C4-2B (cell line): ENCODE data around the gene LIPK.
"Not testable (repeated sequence)": the region's sequence is repeated elsewhere in the genome, so short reads cannot be mapped to it uniquely, and the experiment has no call there.

ENCODE experiments used
- H3K27ac ChIP-seq: fragments of 450-650 bp; 2 replicates; pipeline ENCODE4 v1.5.1; 2017
- ZFX ChIP-seq: fragments of 450-650 bp; IDR thresholded peaks from 2 replicates; pipeline ENCODE4 v1.6.1; 2017
- TF ChIP-seq, protein P1 (sequence below): fragments of 450-650 bp; conservative IDR thresholded peaks from 2 replicates; pipeline ENCODE4 v1.5.1; 2017; ENCODE audit warnings: mild to moderate bottlenecking

LIPK gene

DNA sequence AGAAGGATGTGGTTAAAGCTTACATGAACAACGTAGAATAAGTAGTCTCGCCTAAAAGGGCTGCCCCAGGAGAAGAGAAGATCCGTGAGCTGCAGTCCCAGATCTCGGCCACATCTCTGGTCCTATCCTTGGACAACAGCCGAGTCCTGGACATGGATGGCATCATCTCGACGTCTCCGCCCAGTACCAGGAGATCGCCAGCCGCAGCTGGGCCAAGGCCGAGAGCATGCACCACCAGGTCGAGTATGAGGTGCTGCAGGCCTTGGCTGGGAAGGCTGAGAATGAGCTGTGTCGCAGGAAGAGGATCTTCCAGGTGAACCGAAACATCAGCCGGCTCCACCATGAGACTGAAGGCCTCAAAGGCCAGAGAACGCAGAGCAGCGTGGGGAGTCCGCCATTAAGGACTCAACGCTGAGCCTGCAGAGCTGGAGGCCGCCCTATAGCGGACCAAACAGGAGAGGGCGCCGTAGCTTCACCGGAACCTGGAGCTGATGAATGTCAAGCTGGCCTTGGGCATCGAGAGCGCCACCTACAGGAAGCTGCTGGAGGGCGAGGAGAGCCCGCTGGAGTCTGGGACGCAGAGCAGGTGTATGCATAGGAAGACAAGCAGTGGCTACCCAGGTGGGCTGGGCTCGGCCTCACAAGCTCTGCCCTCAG is 22.2 kb downstream of the LIPK start:
- TF ChIP-seq, protein P1, sequence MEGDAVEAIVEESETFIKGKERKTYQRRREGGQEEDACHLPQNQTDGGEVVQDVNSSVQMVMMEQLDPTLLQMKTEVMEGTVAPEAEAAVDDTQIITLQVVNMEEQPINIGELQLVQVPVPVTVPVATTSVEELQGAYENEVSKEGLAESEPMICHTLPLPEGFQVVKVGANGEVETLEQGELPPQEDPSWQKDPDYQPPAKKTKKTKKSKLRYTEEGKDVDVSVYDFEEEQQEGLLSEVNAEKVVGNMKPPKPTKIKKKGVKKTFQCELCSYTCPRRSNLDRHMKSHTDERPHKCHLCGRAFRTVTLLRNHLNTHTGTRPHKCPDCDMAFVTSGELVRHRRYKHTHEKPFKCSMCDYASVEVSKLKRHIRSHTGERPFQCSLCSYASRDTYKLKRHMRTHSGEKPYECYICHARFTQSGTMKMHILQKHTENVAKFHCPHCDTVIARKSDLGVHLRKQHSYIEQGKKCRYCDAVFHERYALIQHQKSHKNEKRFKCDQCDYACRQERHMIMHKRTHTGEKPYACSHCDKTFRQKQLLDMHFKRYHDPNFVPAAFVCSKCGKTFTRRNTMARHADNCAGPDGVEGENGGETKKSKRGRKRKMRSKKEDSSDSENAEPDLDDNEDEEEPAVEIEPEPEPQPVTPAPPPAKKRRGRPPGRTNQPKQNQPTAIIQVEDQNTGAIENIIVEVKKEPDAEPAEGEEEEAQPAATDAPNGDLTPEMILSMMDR: peak; percentile 31
- TF ChIP-seq ZFX: no peak
- H3K27ac ChIP-seq: no peak overlapping the region

- no peak for TF ChIP-seq ZFX
- TF ChIP-seq, protein P1: no peak
- H3K27ac ChIP-seq: no peak overlapping the region
Measured at GRCh38 chr10:88730864-88731263, 24.8 kb downstream of the LIPK start.

DNA sequence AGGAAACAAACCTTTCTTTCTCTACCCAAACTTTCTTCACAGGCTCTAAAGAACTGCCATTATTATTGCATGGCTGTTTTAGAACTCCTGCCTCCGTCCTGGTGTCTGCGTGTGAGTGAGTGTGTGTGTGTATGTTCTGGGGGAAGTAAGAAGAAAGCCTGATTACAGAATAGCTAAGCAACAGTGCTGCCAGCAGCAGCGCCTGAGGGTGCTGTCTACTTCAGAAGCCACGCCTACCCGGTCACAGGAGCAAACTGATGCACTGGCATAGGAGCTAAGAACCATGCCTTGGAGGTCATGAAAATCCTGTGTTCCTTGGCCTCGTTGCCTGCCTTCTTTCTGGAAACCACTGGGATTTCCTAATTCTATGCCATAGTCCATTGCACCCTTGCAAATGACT is 25.2 kb downstream of the LIPK start:
- TF ChIP-seq, protein P1: no peak
- TF ChIP-seq ZFX: no peak
- no peak overlapping the region for H3K27ac ChIP-seq

GRCh38 chr10:88733215-88733614 is 27.2 kb downstream of the LIPK start:
- no peak overlapping the region for H3K27ac ChIP-seq
- TF ChIP-seq, protein P1: no peak
- TF ChIP-seq ZFX: no peak

GRCh38 chr10:88735661-88736060 is 29.6 kb downstream of the LIPK start:
- H3K27ac ChIP-seq: no peak overlapping the region
- no peak for TF ChIP-seq ZFX
- TF ChIP-seq, protein P1: no peak

DNA sequence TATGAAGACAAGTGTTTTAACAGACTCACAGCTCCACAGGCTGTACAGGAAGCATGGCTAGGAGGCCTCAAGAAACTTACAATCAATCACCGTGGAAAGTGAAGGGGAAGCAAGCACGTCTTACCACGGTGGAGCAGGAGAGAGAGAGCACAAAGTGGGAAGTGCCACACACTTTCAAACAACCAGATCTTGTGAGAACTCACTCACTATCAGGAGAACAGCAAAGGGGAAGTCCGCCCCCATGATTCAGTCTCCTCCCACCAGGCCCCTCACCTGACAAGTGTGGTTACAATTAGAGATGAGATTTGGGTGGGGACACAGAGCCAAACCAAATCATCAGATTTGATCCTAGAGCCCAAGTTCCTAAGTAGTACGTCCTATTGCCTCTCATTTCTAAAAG is 35.9 kb downstream of the LIPK start:
- not testable (repeated sequence) for H3K27ac ChIP-seq

- no peak overlapping the region for H3K27ac ChIP-seq
- TF ChIP-seq, protein P1: no peak
Measured at GRCh38 chr10:88742448-88742847, 36.4 kb downstream of the LIPK start.

- no peak overlapping the region for H3K27ac ChIP-seq
- TF ChIP-seq, protein P1: no peak
- no peak for TF ChIP-seq ZFX
Measured at GRCh38 chr10:88744002-88744401, 38.0 kb downstream of the LIPK start.
